ENCODE data around the gene ODF4. TPM values are rescaled to one million over a fixed set of nuclear protein-coding genes. Genes with fewer than 3 reads are reported as not detected.
"Not testable (repeated sequence)": the region's sequence is repeated elsewhere in the genome, so short reads cannot be mapped to it uniquely, and the experiment has no call there.

ODF4 gene
- total and polyA plus RNA-seq, 9 donors = not detected

GRCh38 chr17:8392674-8393469 lies 53.2 kb downstream of the ODF4 start:
- Histone ChIP-seq H3K36me3 (ENCODE audit: control insufficient read depth, insufficient read depth, low read length) (no peaks in the 10 kb centered on the region), H3K27ac (ENCODE audit: low read length) (no peak overlapping the region), H3K4me3 (ENCODE audit: low read length) (no peak overlapping the region), H3K27me3 (ENCODE audit: control insufficient read depth, insufficient read depth, low read length) (peaks cover 21% of the 10 kb centered on the region), H3K9me3 (replicated peaks; ENCODE audit: control insufficient read depth, low read depth, low read length) (no peaks in the 10 kb centered on the region), H3K4me1 (ENCODE audit: control insufficient read depth, insufficient read depth, low read length) (peaks cover 7% of the 10 kb centered on the region)
- DNase-seq = no peak
- 88% methylated on average over 43 of the region's 46 CpGs for WGBS (ENCODE audit: insufficient coverage)

- Histone ChIP-seq H3K4me3 (ENCODE audit: low read length) (no peak overlapping the region), H3K36me3 (ENCODE audit: control insufficient read depth, insufficient read depth, low read length) (no peaks in the 10 kb centered on the region), H3K4me1 (ENCODE audit: control insufficient read depth, insufficient read depth, low read length) (peaks cover 7% of the 10 kb centered on the region), H3K27ac (ENCODE audit: low read length) (no peak overlapping the region), H3K27me3 (ENCODE audit: control insufficient read depth, insufficient read depth, low read length) (peaks cover 22% of the 10 kb centered on the region), H3K9me3 (replicated peaks; ENCODE audit: control insufficient read depth, low read depth, low read length) (no peaks in the 10 kb centered on the region)
- no peak for DNase-seq
- whole genome bisulfite sequencing (ENCODE audit: insufficient coverage) = 40% methylated on average over 1 of the region's 8 CpGs
Measured at GRCh38 chr17:8393470-8394231, 54.0 kb downstream of the ODF4 start.

- H3K9me3 ChIP-seq (replicated peaks; ENCODE audit: control insufficient read depth, low read depth, low read length); DNase-seq; H3K4me1 ChIP-seq (ENCODE audit: control insufficient read depth, insufficient read depth, low read length); H3K27ac ChIP-seq (ENCODE audit: low read length); H3K36me3 ChIP-seq (ENCODE audit: control insufficient read depth, insufficient read depth, low read length); H3K4me3 ChIP-seq (ENCODE audit: low read length): not testable (repeated sequence)
- H3K27me3 ChIP-seq (ENCODE audit: control insufficient read depth, insufficient read depth, low read length) = peaks cover 25% of the 10 kb centered on the region
- 85% methylated on average over 8 of the region's 9 CpGs for WGBS (ENCODE audit: insufficient coverage)
Measured at GRCh38 chr17:8394497-8394896, 54.9 kb downstream of the ODF4 start.

Other genes with a start within 250 kb of the ODF4 start
- not detected for gene ALOXE3, start 221.3 kb upstream of the ODF4 start, total RNA-seq
- gene ALOXE3, start 221.3 kb upstream of the ODF4 start, polyA plus RNA-seq (ENCODE audit: insufficient read depth in 1 of 8, insufficient read length in 8 of 8, low replicate concordance in 1 of 8) = not detected
- gene HES7, start 215.7 kb upstream of the ODF4 start, total RNA-seq = 0.27 TPM
- gene HES7, start 215.7 kb upstream of the ODF4 start, polyA plus RNA-seq (ENCODE audit: insufficient read depth in 1 of 8, insufficient read length in 8 of 8, low replicate concordance in 1 of 8) = under 1 TPM in 6 of 8 donors, not detected in 2; 0.08 to 0.28 (median 0.13) TPM
- 25.6 TPM for gene PER1, start 187.4 kb upstream of the ODF4 start, total RNA-seq
- gene PER1, start 187.4 kb upstream of the ODF4 start, polyA plus RNA-seq (ENCODE audit: insufficient read depth in 1 of 8, insufficient read length in 8 of 8, low replicate concordance in 1 of 8) = 100 to 1,000 TPM in 1 of 8 donors, 10 to 100 TPM in 7; 42.4 to 103 (median 63.9) TPM
- gene VAMP2, start 176.9 kb upstream of the ODF4 start, total RNA-seq = 10.9 TPM
- gene VAMP2, start 176.9 kb upstream of the ODF4 start, polyA plus RNA-seq (ENCODE audit: insufficient read depth in 1 of 8, insufficient read length in 8 of 8, low replicate concordance in 1 of 8) = 10 to 100 TPM; 55.7 to 77.2 (median 62.3) TPM
- gene TMEM107, start 163.5 kb upstream of the ODF4 start, total RNA-seq = 17.7 TPM
- 1 to 10 TPM; 6.1 to 9.2 (median 7.1) TPM for gene TMEM107, start 163.5 kb upstream of the ODF4 start, polyA plus RNA-seq (ENCODE audit: insufficient read depth in 1 of 8, insufficient read length in 8 of 8, low replicate concordance in 1 of 8)
- 5.7 TPM for gene BORCS6, start 149.7 kb upstream of the ODF4 start, total RNA-seq
- 1 to 10 TPM; 3.7 to 5.4 (median 5.0) TPM for gene BORCS6, start 149.7 kb upstream of the ODF4 start, polyA plus RNA-seq (ENCODE audit: insufficient read depth in 1 of 8, insufficient read length in 8 of 8, low replicate concordance in 1 of 8)
- gene AURKB, start 129.3 kb upstream of the ODF4 start, total RNA-seq = 13.5 TPM
- gene AURKB, start 129.3 kb upstream of the ODF4 start, polyA plus RNA-seq (ENCODE audit: insufficient read depth in 1 of 8, insufficient read length in 8 of 8, low replicate concordance in 1 of 8) = 10 to 100 TPM; 13.8 to 26.4 (median 22.8) TPM
- gene CTC1, start 91.8 kb upstream of the ODF4 start, total RNA-seq = 4.8 TPM
- gene CTC1, start 91.8 kb upstream of the ODF4 start, polyA plus RNA-seq (ENCODE audit: insufficient read depth in 1 of 8, insufficient read length in 8 of 8, low replicate concordance in 1 of 8) = 10 to 100 TPM in 4 of 8 donors, 1 to 10 TPM in 4; 7.9 to 14.5 (median 9.8) TPM
- gene PFAS, start 90.6 kb upstream of the ODF4 start, total RNA-seq = 23.1 TPM
- gene PFAS, start 90.6 kb upstream of the ODF4 start, polyA plus RNA-seq (ENCODE audit: insufficient read depth in 1 of 8, insufficient read length in 8 of 8, low replicate concordance in 1 of 8) = 10 to 100 TPM; 21.7 to 32.5 (median 28.1) TPM
- gene RANGRF, start 51.2 kb upstream of the ODF4 start, total RNA-seq = 12.9 TPM
- gene RANGRF, start 51.2 kb upstream of the ODF4 start, polyA plus RNA-seq (ENCODE audit: insufficient read depth in 1 of 8, insufficient read length in 8 of 8, low replicate concordance in 1 of 8) = 10 to 100 TPM; 22.0 to 28.3 (median 22.9) TPM
- gene SLC25A35, start 44.4 kb upstream of the ODF4 start, total RNA-seq = 0.35 TPM
- 1 to 10 TPM; 1.4 to 2.9 (median 1.8) TPM for gene SLC25A35, start 44.4 kb upstream of the ODF4 start, polyA plus RNA-seq (ENCODE audit: insufficient read depth in 1 of 8, insufficient read length in 8 of 8, low replicate concordance in 1 of 8)
- 5.1 TPM for gene ARHGEF15, start 29.6 kb upstream of the ODF4 start, total RNA-seq
- gene ARHGEF15, start 29.6 kb upstream of the ODF4 start, polyA plus RNA-seq (ENCODE audit: insufficient read depth in 1 of 8, insufficient read length in 8 of 8, low replicate concordance in 1 of 8) = 10 to 100 TPM; 11.8 to 16.4 (median 13.9) TPM
- gene RPL26, start 43.4 kb downstream of the ODF4 start, total RNA-seq = 7,287 TPM
- gene RPL26, start 43.4 kb downstream of the ODF4 start, polyA plus RNA-seq (ENCODE audit: insufficient read depth in 1 of 8, insufficient read length in 8 of 8, low replicate concordance in 1 of 8) = 1,000 to 10,000 TPM; 2,833 to 4,183 (median 3,234) TPM
- gene RNF222, start 58.0 kb downstream of the ODF4 start, total RNA-seq = not detected
- gene RNF222, start 58.0 kb downstream of the ODF4 start, polyA plus RNA-seq (ENCODE audit: insufficient read depth in 1 of 8, insufficient read length in 8 of 8, low replicate concordance in 1 of 8) = under 1 TPM in 5 of 8 donors, not detected in 3; 0.06 to 0.16 (median 0.08) TPM
- 31.2 TPM for gene NDEL1, start 96.0 kb downstream of the ODF4 start, total RNA-seq
- 10 to 100 TPM; 40.2 to 52.6 (median 45.6) TPM for gene NDEL1, start 96.0 kb downstream of the ODF4 start, polyA plus RNA-seq (ENCODE audit: insufficient read depth in 1 of 8, insufficient read length in 8 of 8, low replicate concordance in 1 of 8)

Measured in muscle of leg (tissue), 11 donors.